ENCODE measurements around the gene RGS3.

RGS3 gene

DNA sequence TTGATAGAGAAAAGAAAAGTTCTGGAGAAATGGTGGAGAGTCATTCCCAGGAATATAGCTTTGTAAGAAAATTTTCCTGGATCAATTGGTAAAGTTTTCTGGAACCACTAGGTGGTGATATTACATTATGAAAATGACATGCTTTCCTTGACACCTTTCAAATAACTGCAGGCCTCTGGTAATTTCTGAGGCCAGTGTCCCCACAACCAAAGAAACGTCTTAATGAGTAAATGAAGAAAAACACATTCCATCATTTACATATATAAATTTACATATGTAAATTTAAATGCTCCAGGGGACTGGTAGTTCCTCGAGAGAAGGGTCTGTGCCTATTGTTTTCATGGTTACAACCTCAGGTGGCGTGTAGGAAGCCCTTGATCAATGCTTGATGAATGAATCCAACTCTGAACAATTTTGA, 17.2 kb upstream of the RGS3 start:
- H3K9ac ChIP-seq (ENCODE audit: low read length) = no peak overlapping the region
- no peak overlapping the region for H3K4me3 ChIP-seq (ENCODE audit: low read length)
- H3K27ac ChIP-seq (ENCODE audit: low read depth, low read length) = no peak overlapping the region
- H3K36me3 ChIP-seq (ENCODE audit: control insufficient read depth, insufficient read depth, low read length) = no peaks in the 10 kb centered on the region
- no peaks in the 10 kb centered on the region for H3K27me3 ChIP-seq (ENCODE audit: control insufficient read depth, insufficient read depth, low read length)
- H3K4me1 ChIP-seq (ENCODE audit: control insufficient read depth, insufficient read depth, low read length) = no peaks in the 10 kb centered on the region

DNA sequence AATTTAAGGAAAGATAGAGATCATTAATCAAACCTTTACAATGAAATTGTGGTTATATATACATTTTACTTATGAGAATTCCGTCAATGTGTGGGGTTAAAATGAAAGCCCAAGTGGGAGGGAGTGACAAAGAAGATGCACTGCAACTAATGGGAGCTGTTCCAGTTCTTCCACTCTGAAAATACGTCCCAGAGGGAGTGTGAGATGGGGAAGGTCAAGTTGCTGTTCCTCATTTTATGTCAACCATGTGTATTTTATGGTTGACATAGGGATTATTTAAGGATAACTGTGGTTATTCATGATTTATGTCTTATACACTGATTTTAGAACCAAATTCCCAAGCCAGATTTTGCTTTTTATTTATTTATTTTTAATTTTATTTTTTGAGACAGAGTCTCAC, 14.2 kb upstream of the RGS3 start:
- Histone ChIP-seq H3K9ac (ENCODE audit: low read length) (no peak overlapping the region), H3K27ac (ENCODE audit: low read depth, low read length) (no peak overlapping the region), H3K36me3 (ENCODE audit: control insufficient read depth, insufficient read depth, low read length) (no peaks in the 10 kb centered on the region), H3K4me1 (ENCODE audit: control insufficient read depth, insufficient read depth, low read length) (no peaks in the 10 kb centered on the region), H3K4me3 (ENCODE audit: low read length) (no peak overlapping the region), H3K27me3 (ENCODE audit: control insufficient read depth, insufficient read depth, low read length) (no peaks in the 10 kb centered on the region)

DNA sequence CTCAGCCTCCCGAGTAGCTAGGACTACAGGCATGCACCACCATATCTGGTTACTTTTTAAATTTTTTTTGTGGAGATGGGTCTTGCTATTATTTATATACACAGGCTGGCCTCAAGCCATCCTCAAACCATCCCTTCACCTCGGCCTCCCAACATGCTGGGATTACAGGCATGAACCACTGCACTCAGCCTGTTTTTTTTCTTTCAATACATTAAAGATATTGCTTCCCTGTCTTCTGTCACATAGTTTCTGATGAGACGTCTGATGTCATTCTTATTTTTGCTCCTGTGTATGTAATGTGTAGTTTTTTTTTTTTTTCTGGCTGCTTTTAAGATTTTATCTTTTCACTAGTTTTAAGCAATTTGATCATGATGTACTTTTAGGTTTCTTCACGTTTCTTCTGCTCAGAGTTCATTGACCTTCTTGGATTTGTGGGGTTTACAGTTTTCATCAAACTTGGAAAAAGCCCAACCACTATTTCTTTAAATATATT, 11.4 kb upstream of the RGS3 start:
- no peak overlapping the region for H3K27ac ChIP-seq (ENCODE audit: low read depth, low read length)
- peaks cover 19% of the 10 kb centered on the region for H3K4me1 ChIP-seq (ENCODE audit: control insufficient read depth, insufficient read depth, low read length)
- H3K36me3 ChIP-seq (ENCODE audit: control insufficient read depth, insufficient read depth, low read length) = no peaks in the 10 kb centered on the region
- no peak overlapping the region for H3K9ac ChIP-seq (ENCODE audit: low read length)
- no peaks in the 10 kb centered on the region for H3K27me3 ChIP-seq (ENCODE audit: control insufficient read depth, insufficient read depth, low read length)
- no peak overlapping the region for H3K4me3 ChIP-seq (ENCODE audit: low read length)

DNA sequence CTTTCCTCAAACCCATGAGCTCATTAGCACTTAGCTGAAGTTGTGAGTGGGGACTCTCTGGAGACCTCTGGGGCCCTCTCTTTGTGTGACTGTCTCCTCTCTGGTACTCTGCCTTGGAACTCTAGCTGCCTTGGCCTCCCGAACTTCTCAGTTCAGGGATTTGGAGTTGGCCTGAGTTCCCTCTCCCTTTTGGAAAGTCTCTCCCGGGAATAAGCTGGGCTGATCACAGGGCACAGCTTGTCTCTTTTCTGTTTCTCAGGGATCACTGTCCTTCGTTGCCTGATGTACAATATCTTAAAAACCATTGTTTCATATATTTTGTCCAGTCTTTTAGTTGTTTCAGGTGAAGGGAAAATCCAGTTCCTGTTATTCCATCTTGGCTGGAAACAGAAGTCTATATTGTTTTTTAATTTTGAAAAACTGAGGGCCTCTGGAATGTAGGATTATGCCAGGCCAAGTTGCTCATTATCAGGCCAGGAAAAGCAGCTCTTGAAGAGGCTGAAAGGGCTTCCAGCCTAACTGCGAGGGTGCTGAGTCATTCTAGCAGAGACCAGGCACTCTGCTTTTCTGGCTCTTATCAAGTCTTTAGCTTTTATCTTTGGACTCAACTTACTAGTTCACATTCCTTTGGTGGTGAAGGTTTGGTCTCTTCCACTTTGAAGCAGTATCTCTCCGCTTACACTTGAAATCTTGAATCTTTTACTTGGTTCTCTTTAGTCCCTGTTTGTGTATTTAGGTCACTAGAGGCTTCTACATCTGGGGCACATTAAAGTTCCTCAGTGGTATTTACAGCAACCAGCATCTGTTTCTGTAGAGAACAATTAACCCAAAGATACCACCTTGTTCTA, 8.4 kb upstream of the RGS3 start:
- no peak overlapping the region for H3K4me3 ChIP-seq (ENCODE audit: low read length)
- H3K4me1 ChIP-seq (ENCODE audit: control insufficient read depth, insufficient read depth, low read length) = peaks cover 19% of the 10 kb centered on the region
- H3K9ac ChIP-seq (ENCODE audit: low read length) = no peak overlapping the region
- H3K36me3 ChIP-seq (ENCODE audit: control insufficient read depth, insufficient read depth, low read length) = no peaks in the 10 kb centered on the region
- peak overlapping the region; percentile 85 for H3K27ac ChIP-seq (ENCODE audit: low read depth, low read length)
- no peaks in the 10 kb centered on the region for H3K27me3 ChIP-seq (ENCODE audit: control insufficient read depth, insufficient read depth, low read length)

DNA sequence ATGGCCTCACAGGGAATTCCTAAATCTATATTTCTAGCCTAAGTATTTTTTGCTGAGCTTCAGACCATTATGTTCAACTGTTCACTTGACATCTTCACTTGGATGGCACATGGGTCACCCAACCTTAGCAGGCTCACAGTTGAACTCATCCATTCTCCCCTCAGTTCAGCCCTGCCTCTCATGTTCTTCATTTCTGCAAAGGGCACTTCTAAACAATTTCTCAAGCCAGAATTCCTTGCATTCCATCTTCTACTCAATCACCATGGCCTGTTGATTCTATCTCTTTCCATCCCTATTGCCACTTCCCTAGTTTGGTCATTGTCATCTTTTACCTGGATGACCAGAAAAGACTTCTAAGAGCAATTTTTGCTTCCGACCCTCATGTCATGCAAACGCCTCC, 7.3 kb upstream of the RGS3 start:
- Histone ChIP-seq H3K4me3 (ENCODE audit: low read length) (no peak overlapping the region), H3K27ac (ENCODE audit: low read depth, low read length) (peak overlapping the region; percentile 85), H3K27me3 (ENCODE audit: control insufficient read depth, insufficient read depth, low read length) (no peaks in the 10 kb centered on the region), H3K9ac (ENCODE audit: low read length) (no peak overlapping the region), H3K4me1 (ENCODE audit: control insufficient read depth, insufficient read depth, low read length) (peaks cover 19% of the 10 kb centered on the region), H3K36me3 (ENCODE audit: control insufficient read depth, insufficient read depth, low read length) (no peaks in the 10 kb centered on the region)

DNA sequence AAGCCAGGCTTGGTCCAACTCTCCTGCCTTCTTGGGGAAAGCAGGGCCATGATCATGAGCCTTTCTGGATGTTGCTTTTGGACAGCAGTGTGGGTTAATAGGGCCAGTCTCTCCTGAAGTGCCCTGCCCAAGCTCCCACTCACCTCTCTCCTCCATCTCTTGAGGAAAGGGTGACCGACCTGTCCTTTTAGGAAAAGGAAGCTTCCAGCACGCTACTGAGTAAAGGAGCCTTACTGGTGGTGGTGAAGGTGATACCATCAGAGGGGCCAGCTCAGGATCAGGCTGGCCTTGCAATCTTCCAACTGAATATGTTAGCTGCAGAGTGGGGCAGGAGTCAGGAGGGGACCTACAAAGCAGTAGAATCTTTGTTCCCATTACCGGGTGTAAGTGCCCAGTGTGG, 2.2 kb upstream of the RGS3 start:
- H3K4me3 ChIP-seq (ENCODE audit: low read length) = no peak overlapping the region
- H3K36me3 ChIP-seq (ENCODE audit: control insufficient read depth, insufficient read depth, low read length) = no peaks in the 10 kb centered on the region
- H3K9ac ChIP-seq (ENCODE audit: low read length) = no peak overlapping the region
- H3K27me3 ChIP-seq (ENCODE audit: control insufficient read depth, insufficient read depth, low read length) = no peaks in the 10 kb centered on the region
- H3K4me1 ChIP-seq (ENCODE audit: control insufficient read depth, insufficient read depth, low read length) = peaks cover 5% of the 10 kb centered on the region
- no peak overlapping the region for H3K27ac ChIP-seq (ENCODE audit: low read depth, low read length)

DNA sequence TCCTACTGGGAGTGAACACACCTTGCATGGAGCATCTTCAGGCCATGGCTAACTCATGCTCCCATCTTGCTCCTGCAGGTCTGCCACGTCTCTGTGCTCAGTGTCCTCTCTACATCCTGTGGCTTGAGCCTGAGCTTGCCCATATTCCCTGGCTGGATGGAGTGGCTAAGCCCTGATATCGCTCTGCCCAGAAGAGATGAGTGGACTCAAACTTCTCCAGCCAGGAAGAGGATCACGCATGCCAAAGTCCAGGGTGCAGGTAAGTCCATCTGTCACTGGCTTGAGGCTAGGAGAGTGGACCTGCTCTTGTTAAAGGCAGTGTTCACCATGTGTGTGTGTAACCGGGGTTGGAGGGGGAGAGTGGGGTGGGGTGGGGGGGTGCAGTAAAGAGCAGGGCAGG, 1.6 kb upstream of the RGS3 start:
- Histone ChIP-seq H3K36me3 (ENCODE audit: control insufficient read depth, insufficient read depth, low read length) (no peaks in the 10 kb centered on the region), H3K4me3 (ENCODE audit: low read length) (no peak overlapping the region), H3K27me3 (ENCODE audit: control insufficient read depth, insufficient read depth, low read length) (no peaks in the 10 kb centered on the region), H3K27ac (ENCODE audit: low read depth, low read length) (no peak overlapping the region), H3K9ac (ENCODE audit: low read length) (no peak overlapping the region), H3K4me1 (ENCODE audit: control insufficient read depth, insufficient read depth, low read length) (peaks cover 3% of the 10 kb centered on the region)

DNA sequence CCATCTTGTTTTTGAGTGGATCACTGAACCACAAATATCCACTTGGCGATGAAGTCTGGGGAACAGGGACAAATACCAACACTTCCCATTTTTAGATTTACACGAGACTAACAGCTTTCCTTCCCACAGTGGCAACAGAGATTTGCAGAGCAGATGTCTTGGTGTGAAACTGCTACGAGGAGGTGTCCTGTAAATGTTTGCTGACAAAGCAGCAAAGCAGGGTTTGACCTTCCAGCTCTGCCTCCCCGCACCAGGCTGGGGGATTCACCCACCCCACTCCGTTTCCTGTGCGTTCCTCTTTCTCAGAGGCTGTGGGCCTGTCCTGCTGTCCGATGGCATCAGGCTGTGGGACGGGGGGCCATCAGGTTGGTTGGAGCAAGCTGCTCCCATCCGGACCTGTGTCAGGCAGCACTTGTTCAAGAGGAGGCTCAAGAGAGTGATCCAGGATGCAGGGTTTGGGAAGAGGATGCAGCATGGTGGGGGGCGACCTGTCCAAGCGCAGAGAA, 693 bp upstream of the RGS3 start:
- no peak overlapping the region for H3K27ac ChIP-seq (ENCODE audit: low read depth, low read length)
- peaks cover 3% of the 10 kb centered on the region for H3K4me1 ChIP-seq (ENCODE audit: control insufficient read depth, insufficient read depth, low read length)
- H3K4me3 ChIP-seq (ENCODE audit: low read length) = no peak overlapping the region
- H3K36me3 ChIP-seq (ENCODE audit: control insufficient read depth, insufficient read depth, low read length) = no peaks in the 10 kb centered on the region
- no peak overlapping the region for H3K9ac ChIP-seq (ENCODE audit: low read length)
- no peaks in the 10 kb centered on the region for H3K27me3 ChIP-seq (ENCODE audit: control insufficient read depth, insufficient read depth, low read length)

DNA sequence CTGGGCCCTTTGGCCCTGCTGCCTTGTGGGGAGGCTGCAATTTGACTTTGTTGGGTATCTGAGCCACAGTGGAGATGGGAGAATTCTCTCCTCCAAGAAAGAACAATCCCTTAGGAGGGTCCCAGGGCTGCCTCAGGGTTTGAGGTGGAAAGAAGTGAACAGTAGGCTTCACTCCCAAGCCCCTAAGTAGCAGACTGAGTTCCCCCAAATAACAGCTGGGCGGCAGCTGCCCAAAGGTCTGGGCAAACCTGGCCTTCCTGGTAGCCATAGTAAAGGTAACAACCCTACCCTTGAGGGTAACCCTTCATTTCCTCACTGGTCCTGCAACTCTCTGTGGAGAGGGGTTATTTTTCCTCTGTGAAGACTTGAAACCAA, 746 bp downstream of the RGS3 start:
- no peak overlapping the region for H3K9ac ChIP-seq (ENCODE audit: low read length)
- H3K27me3 ChIP-seq (ENCODE audit: control insufficient read depth, insufficient read depth, low read length) = no peaks in the 10 kb centered on the region
- peaks cover 3% of the 10 kb centered on the region for H3K4me1 ChIP-seq (ENCODE audit: control insufficient read depth, insufficient read depth, low read length)
- peak overlapping the region; percentile 48 for H3K27ac ChIP-seq (ENCODE audit: low read depth, low read length)
- peak overlapping the region; percentile 68 for H3K4me3 ChIP-seq (ENCODE audit: low read length)
- H3K36me3 ChIP-seq (ENCODE audit: control insufficient read depth, insufficient read depth, low read length) = no peaks in the 10 kb centered on the region

DNA sequence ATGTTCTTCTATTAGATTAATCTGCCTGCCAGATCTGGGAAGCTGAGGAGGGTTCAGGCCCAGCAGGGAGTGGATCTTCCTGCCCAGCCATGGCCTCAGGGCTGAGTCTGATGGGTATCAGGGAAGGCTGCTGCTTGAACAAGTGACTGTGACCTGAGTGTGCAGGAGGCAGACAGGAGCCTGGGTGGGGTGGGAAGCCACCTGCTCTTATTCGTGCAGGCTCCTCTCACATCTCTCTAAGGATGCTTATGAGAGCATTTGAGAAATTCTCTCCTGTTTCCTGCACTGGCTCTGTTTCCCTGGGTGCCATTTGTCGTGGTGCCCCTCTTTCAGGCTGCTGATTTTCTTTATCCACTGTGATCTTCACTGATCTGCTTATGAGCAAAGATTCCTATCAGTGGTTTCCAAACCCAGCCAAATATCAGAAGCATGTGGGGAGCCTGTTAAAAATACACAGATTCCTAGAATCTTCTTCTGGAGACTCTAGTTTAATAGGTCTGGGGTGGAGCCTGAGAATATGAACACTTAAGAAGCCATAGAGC, 2.1 kb downstream of the RGS3 start:
- Histone ChIP-seq H3K27ac (ENCODE audit: low read depth, low read length) (peak overlapping the region; percentile 50), H3K36me3 (ENCODE audit: control insufficient read depth, insufficient read depth, low read length) (no peaks in the 10 kb centered on the region), H3K9ac (ENCODE audit: low read length) (no peak overlapping the region), H3K4me1 (ENCODE audit: control insufficient read depth, insufficient read depth, low read length) (peaks cover 3% of the 10 kb centered on the region), H3K4me3 (ENCODE audit: low read length) (no peak overlapping the region), H3K27me3 (ENCODE audit: control insufficient read depth, insufficient read depth, low read length) (no peaks in the 10 kb centered on the region)

DNA sequence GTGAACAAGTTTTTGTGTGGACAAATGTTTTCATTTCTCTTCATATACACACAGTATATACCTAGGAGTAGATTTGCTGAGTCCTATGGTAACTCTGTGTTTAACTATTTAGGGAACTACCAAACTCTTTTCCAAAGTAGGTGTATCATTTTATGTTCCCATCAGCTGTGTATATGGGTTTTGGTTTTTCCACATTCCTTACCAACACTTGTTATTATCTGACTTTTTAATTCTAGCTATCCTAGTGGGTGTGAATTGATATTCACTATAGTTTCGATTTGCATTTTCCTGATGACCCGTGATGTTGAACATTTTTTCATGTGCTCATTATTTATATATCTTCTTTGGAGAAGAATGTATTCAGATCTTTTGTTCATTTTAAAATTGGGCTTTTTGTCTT, 3.7 kb downstream of the RGS3 start:
- Histone ChIP-seq H3K9ac (ENCODE audit: low read length) (no peak overlapping the region), H3K4me3 (ENCODE audit: low read length) (no peak overlapping the region), H3K27ac (ENCODE audit: low read depth, low read length) (no peak overlapping the region), H3K4me1 (ENCODE audit: control insufficient read depth, insufficient read depth, low read length) (peaks cover 3% of the 10 kb centered on the region), H3K36me3 (ENCODE audit: control insufficient read depth, insufficient read depth, low read length) (no peaks in the 10 kb centered on the region), H3K27me3 (ENCODE audit: control insufficient read depth, insufficient read depth, low read length) (no peaks in the 10 kb centered on the region)

DNA sequence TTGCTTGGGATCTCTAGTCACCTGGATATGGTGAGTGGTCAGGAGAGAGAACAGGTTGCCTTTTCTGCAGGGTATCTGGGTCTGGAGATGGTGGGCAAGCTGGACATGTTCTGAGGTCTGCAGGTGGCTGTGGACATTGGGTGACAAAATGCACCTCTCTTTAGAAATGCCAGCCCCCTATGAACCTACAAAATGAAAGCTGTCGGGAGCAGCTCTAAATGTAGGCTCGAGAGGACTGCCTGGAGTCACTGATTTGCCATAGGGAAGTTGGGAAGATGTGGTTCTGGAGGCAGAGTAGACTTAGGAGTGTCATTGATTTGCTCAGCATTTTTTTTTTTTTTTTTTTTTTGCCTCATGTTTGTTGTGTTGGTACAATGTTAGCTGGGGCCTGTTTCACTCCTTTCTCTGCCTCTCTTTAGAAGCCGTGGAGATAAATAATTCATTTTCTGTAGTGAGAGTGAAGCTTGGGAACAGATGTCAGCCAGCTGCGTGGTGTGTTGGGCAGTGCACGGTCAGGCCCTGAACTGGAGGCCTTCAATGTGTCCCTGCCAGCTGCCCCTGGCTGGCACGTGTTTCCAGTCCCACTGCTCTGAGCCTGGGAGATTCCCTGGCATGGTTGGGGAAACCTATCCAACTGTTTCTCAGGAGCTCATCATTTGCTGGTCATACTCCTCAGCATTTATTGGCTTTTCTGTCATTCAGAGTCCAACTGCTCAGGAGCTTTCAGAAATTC, 5.4 kb downstream of the RGS3 start:
- H3K27ac ChIP-seq (ENCODE audit: low read depth, low read length) = peak overlapping the region; percentile 11
- H3K4me1 ChIP-seq (ENCODE audit: control insufficient read depth, insufficient read depth, low read length) = peaks cover 6% of the 10 kb centered on the region
- H3K36me3 ChIP-seq (ENCODE audit: control insufficient read depth, insufficient read depth, low read length) = no peaks in the 10 kb centered on the region
- no peak overlapping the region for H3K9ac ChIP-seq (ENCODE audit: low read length)
- H3K4me3 ChIP-seq (ENCODE audit: low read length) = no peak overlapping the region
- H3K27me3 ChIP-seq (ENCODE audit: control insufficient read depth, insufficient read depth, low read length) = no peaks in the 10 kb centered on the region

Data from rectal smooth muscle tissue (tissue), 1 donor.